ENCODE data around the gene COL9A3.

- TF ChIP-seq EZH2 (IDR thresholded peaks at IDR 0.05) (no peak), CTCF (IDR thresholded peaks at IDR 0.05) (no peak), EZH2phosphoT487 (IDR thresholded peaks at IDR 0.05) (no peak)
These were observed 35.3 kb downstream of the COL9A3 start for GRCh38 chr20:62852196-62852595.

Measured in neural progenitor cell (in vitro differentiated cells).